ENCODE data around the gene CYP17A1. TPM values are rescaled to one million over a fixed set of nuclear protein-coding genes. Genes with fewer than 3 reads are reported as not detected.

The CYP17A1 gene
- total and polyA plus RNA-seq, 2 donors from 2014 or later, result 3.3 to 11.6 TPM

DNA sequence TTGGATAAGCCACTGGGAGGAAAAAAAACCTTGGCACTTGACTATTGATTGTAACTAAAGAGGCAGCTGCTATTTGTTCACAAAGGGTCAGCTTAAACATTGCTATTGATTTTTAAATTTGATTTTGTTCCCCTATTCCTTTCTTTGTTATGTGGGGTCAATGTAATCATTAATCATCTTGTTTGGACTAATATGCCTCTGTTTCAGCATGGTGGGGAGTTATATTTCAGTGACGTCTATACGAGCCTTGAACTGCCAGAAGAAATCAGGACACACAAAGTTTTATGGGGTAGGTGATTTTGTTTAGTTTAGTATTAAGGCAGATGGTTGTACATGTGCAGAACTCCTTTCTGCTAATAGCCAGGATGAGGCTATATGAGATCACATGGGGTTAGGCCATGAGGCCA is 39.5 kb upstream of the CYP17A1 start:
- no peak overlapping the region for H3K9ac ChIP-seq (ENCODE audit: low read length in 3 of 3)
- FAIRE-seq (no peak), DNase-seq (no peak)
- H3K27me3 ChIP-seq (ENCODE audit: control insufficient read depth, insufficient read depth, low read length), result no peaks in the 10 kb centered on the region
- intact Hi-C loops (cut with DNase I), result no loop called here
- TF ChIP-seq, protein P1, sequence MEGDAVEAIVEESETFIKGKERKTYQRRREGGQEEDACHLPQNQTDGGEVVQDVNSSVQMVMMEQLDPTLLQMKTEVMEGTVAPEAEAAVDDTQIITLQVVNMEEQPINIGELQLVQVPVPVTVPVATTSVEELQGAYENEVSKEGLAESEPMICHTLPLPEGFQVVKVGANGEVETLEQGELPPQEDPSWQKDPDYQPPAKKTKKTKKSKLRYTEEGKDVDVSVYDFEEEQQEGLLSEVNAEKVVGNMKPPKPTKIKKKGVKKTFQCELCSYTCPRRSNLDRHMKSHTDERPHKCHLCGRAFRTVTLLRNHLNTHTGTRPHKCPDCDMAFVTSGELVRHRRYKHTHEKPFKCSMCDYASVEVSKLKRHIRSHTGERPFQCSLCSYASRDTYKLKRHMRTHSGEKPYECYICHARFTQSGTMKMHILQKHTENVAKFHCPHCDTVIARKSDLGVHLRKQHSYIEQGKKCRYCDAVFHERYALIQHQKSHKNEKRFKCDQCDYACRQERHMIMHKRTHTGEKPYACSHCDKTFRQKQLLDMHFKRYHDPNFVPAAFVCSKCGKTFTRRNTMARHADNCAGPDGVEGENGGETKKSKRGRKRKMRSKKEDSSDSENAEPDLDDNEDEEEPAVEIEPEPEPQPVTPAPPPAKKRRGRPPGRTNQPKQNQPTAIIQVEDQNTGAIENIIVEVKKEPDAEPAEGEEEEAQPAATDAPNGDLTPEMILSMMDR (IDR thresholded peaks at IDR 0.05; ENCODE audit: borderline replicate concordance, extremely low read depth, insufficient read depth), result no peak
- H3K36me3 ChIP-seq (ENCODE audit: control insufficient read depth in 2 of 3, insufficient read depth in 3 of 3, low read length in 3 of 3), result peaks cover 0 to 4% (median 2%) of the 10 kb centered on the region in 3 donors
- no peaks in the 10 kb centered on the region for H3K4me1 ChIP-seq (ENCODE audit: control insufficient read depth in 2 of 3, insufficient read depth in 2 of 3, low read depth in 1 of 3, low read length in 3 of 3)
- no peak overlapping the region for H3K27ac ChIP-seq (ENCODE audit: low read depth in 2 of 2, low read length in 2 of 2)
- no peaks in the 10 kb centered on the region for H3K9me3 ChIP-seq (ENCODE audit: control insufficient read depth in 2 of 3, insufficient read depth in 1 of 3, low read length in 3 of 3)
- no peak overlapping the region for H3K4me3 ChIP-seq (ENCODE audit: low read length in 3 of 3)

DNA sequence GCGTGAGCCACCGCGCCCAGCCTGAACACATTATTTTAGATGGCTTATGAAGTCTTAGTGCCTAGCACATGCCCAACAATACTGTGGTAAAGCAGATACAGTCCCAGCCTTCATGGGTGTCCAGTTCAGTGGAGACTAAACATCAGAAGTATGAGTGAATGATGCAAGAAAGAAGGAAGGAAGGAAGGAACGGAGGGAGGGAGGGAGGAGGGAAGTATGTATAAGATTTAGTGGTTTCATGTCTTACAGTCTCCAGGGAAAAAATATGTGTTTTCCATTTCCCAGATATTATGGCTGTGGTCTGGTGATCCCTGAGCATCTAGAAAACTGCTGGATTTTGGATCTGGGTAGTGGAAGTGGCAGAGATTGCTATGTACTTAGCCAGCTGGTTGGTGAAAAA is 35.0 kb upstream of the CYP17A1 start:
- no peaks in the 10 kb centered on the region for H3K27me3 ChIP-seq (ENCODE audit: control insufficient read depth, insufficient read depth, low read length)
- H3K9me3 ChIP-seq (ENCODE audit: control insufficient read depth in 2 of 3, insufficient read depth in 1 of 3, low read length in 3 of 3), result no peaks in the 10 kb centered on the region
- H3K36me3 ChIP-seq (ENCODE audit: control insufficient read depth in 2 of 3, insufficient read depth in 3 of 3, low read length in 3 of 3), result peaks cover 0 to 2% (median 0%) of the 10 kb centered on the region in 3 donors
- peaks cover 0 to 7% (median 0%) of the 10 kb centered on the region in 3 donors for H3K4me1 ChIP-seq (ENCODE audit: control insufficient read depth in 2 of 3, insufficient read depth in 2 of 3, low read depth in 1 of 3, low read length in 3 of 3)
- FAIRE-seq, result no peak
- intact Hi-C loops (cut with DNase I), result no loop called here
- no peak overlapping the region for H3K9ac ChIP-seq (ENCODE audit: low read length in 3 of 3)
- TF ChIP-seq, protein P1 (IDR thresholded peaks at IDR 0.05; ENCODE audit: borderline replicate concordance, extremely low read depth, insufficient read depth), result no peak
- H3K4me3 ChIP-seq (ENCODE audit: low read length in 3 of 3), result no peak overlapping the region
- no peak overlapping the region for H3K27ac ChIP-seq (ENCODE audit: low read depth in 2 of 2, low read length in 2 of 2)
- DNase-seq, result no peak

DNA sequence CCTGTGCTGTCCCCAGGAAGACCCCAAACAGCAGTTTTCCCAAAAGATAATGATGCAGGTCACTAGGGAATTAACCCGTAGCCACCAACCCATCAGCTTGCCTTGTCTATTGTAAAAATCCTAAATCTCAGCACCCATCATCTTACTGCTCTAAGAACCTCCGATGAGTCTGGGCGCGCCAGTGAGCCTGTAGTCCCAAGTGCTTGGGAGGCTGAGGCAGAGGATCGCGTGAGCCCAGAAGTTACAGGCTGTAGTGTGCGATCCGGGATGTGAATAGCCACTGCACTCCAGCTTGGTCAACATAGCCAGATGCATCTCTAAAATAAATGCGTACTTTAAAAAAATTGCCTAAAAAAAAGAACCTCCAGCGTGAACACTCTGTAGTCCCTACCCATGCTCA is 33.0 kb upstream of the CYP17A1 start:
- no peaks in the 10 kb centered on the region for H3K9me3 ChIP-seq (ENCODE audit: control insufficient read depth in 2 of 3, insufficient read depth in 1 of 3, low read length in 3 of 3)
- no peak for DNase-seq
- peaks cover 0 to 7% (median 0%) of the 10 kb centered on the region in 3 donors for H3K4me1 ChIP-seq (ENCODE audit: control insufficient read depth in 2 of 3, insufficient read depth in 2 of 3, low read depth in 1 of 3, low read length in 3 of 3)
- FAIRE-seq, result no peak
- intact Hi-C loops (cut with DNase I), result no loop called here
- H3K27me3 ChIP-seq (ENCODE audit: control insufficient read depth, insufficient read depth, low read length), result no peaks in the 10 kb centered on the region
- peak overlapping the region; percentile 30 to 80 (median 65) for H3K4me3 ChIP-seq (ENCODE audit: low read length in 3 of 3)
- TF ChIP-seq, protein P1 (IDR thresholded peaks at IDR 0.05; ENCODE audit: borderline replicate concordance, extremely low read depth, insufficient read depth), result no peak
- peak overlapping the region in 2 of 3 donors; percentile 59 to 78 for H3K9ac ChIP-seq (ENCODE audit: low read length in 3 of 3)
- peaks cover 0 to 2% (median 0%) of the 10 kb centered on the region in 3 donors for H3K36me3 ChIP-seq (ENCODE audit: control insufficient read depth in 2 of 3, insufficient read depth in 3 of 3, low read length in 3 of 3)
- no peak overlapping the region for H3K27ac ChIP-seq (ENCODE audit: low read depth in 2 of 2, low read length in 2 of 2)
